ENCODE measurements around the gene COL4A5. TPM values are rescaled to one million over a fixed set of nuclear protein-coding genes. Genes with fewer than 3 reads are reported as not detected.

COL4A5 gene
- total and polyA plus RNA-seq, 3 donors from 2014 or later = 13.4 to 33.0 (median 23.8) TPM

DNA sequence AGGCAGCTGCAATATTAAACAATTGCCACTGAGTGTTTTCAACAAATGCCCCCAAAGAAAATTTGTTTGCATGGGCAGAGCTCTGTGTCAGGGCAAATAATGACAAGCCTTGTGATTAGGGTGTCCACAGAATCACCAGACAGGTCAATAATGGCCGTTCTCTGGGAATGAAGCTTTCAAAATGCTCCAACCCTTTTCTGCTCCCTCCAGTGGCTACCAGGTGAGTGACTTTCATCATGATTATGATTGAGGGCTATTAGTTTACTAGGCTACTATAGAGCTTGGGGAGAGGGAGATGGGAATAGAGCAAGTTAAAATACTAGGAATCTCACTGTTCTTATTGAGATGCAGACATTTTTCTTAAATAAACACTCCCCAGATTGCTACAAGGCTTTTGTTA lies 273.2 kb downstream of the COL4A5 start:
- no peak for DNase-seq
- TF ChIP-seq CTCF (IDR thresholded peaks at IDR 0.05) = no peak
- no peaks in the 10 kb centered on the region for H3K4me1 ChIP-seq
- WGBS, 2 donors = 83% methylated on average over 1 of the region's 1 CpG; no CpG with 5 or more reads in 1 of the 2 donors
- H3K27me3 ChIP-seq = no peaks in the 10 kb centered on the region
- H3K36me3 ChIP-seq (ENCODE audit: low read depth, missing control alignments) = no peaks in the 10 kb centered on the region
- no peaks in the 10 kb centered on the region for H3K9me3 ChIP-seq
- H3K27ac ChIP-seq = no peak overlapping the region
- no peak overlapping the region for H3K4me3 ChIP-seq
- intact Hi-C loops (cut with DNase I; ENCODE audit: low total_unique reads) = no loop called here

DNA sequence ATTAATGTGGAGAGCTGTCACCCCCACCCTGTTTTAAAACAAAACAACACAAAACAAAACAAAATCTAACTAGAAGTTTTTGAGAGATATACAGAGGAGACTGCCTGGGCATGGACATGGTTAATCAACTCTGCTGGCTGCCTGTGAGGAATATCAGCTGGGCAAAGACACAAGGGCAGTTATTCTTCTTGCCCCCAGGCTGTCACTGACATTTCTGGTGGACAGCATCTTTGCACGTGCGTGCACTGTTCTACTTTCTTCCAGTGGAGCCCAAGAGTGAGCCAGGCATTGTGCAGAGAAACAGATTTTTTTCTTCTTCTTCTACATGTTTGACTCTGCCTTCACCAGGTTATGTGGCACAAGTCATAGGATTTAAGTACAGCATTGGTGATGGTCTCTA lies 282.9 kb downstream of the COL4A5 start:
- no peak for DNase-seq
- TF ChIP-seq POLR2A (IDR thresholded peaks at IDR 0.05) (no peak), CTCF (IDR thresholded peaks at IDR 0.05) (no peak)
- intact Hi-C loops (cut with DNase I; ENCODE audit: low total_unique reads) = no loop called here
- H3K36me3 ChIP-seq (ENCODE audit: low read depth, missing control alignments) = no peaks in the 10 kb centered on the region
- no peaks in the 10 kb centered on the region for H3K4me1 ChIP-seq
- H3K4me3 ChIP-seq = no peak overlapping the region
- H3K27me3 ChIP-seq = no peaks in the 10 kb centered on the region
- no peak overlapping the region for H3K27ac ChIP-seq
- no peaks in the 10 kb centered on the region for H3K9me3 ChIP-seq
- WGBS, 2 donors = 63% methylated on average over 2 of the region's 2 CpGs

- Histone ChIP-seq H3K27ac (no peak overlapping the region), H3K4me3 (no peak overlapping the region), H3K9me3 (no peaks in the 10 kb centered on the region), H3K27me3 (no peaks in the 10 kb centered on the region), H3K4me1 (no peaks in the 10 kb centered on the region), H3K36me3 (ENCODE audit: low read depth, missing control alignments) (no peaks in the 10 kb centered on the region)
- WGBS, 2 donors = 81 to 88% methylated on average over 3 of the region's 3 CpGs
- intact Hi-C loops (cut with DNase I; ENCODE audit: low total_unique reads) = no loop called here
- no peak for DNase-seq
- no peak for TF ChIP-seq POLR2A (IDR thresholded peaks at IDR 0.05)
- no peak for TF ChIP-seq CTCF (IDR thresholded peaks at IDR 0.05)
These were observed 287.1 kb downstream of the COL4A5 start for GRCh38 chrX:108726748-108727147.

DNA sequence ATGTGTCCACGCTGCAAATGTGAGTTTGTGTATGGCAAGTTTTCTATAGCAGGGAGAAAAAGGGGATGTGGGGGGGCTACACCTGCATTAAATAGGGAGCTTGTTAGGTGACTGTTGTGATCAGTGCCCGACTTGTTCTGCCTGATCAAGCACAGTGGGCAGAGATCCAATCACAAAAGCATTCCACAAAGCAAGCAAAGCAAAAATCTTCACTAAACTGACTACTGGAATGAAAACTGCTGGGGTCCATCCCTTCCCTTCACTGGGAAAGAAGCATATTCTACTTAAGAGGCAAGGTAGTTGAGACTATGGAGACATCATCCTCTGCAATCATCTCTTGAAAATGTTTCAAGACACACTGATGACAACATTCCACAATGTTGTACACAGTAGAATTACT lies 291.5 kb downstream of the COL4A5 start:
- TF ChIP-seq POLR2A (IDR thresholded peaks at IDR 0.05) (no peak), CTCF (IDR thresholded peaks at IDR 0.05) (no peak)
- Histone ChIP-seq H3K9me3 (no peaks in the 10 kb centered on the region), H3K27ac (no peak overlapping the region), H3K4me3 (no peak overlapping the region), H3K27me3 (no peaks in the 10 kb centered on the region), H3K4me1 (no peaks in the 10 kb centered on the region), H3K36me3 (ENCODE audit: low read depth, missing control alignments) (no peaks in the 10 kb centered on the region)
- 61 to 66% methylated on average over 2 of the region's 2 CpGs for WGBS, 2 donors
- intact Hi-C loops (cut with DNase I; ENCODE audit: low total_unique reads) = no loop called here
- no peak for DNase-seq

GRCh38 chrX:108732630-108733321 lies 293.1 kb downstream of the COL4A5 start:
- Histone ChIP-seq H3K9me3 (no peaks in the 10 kb centered on the region), H3K4me1 (no peaks in the 10 kb centered on the region), H3K36me3 (ENCODE audit: low read depth, missing control alignments) (no peaks in the 10 kb centered on the region), H3K27me3 (no peaks in the 10 kb centered on the region), H3K4me3 (no peak overlapping the region), H3K27ac (no peak overlapping the region)
- 0 to 14% methylated on average over 1 to 23 of the region's 39 CpGs for WGBS, 2 donors
- DNase-seq = no peak
- intact Hi-C loops (cut with DNase I; ENCODE audit: low total_unique reads) = no loop called here
- TF ChIP-seq CTCF (IDR thresholded peaks at IDR 0.05) = no peak
- no peak for TF ChIP-seq POLR2A (IDR thresholded peaks at IDR 0.05)
